ENCODE data around the gene BCL11A. TPM values are rescaled to one million over a fixed set of nuclear protein-coding genes. Genes with fewer than 3 reads are reported as not detected.

BCL11A gene
- total RNA-seq, 3 donors from 2014 or later (not counting 1 experiment from before 2014, with no cell fraction given), result 2.6 to 3.5 (median 3.0) TPM

- peaks cover 0 to 50% of the 10 kb centered on the region in 2 donors for H3K27me3 Mint-ChIP-seq (ENCODE audit: low read depth in 2 of 2)
- TF ChIP-seq CTCF (IDR thresholded peaks at IDR 0.05), result no peak
- Histone ChIP-seq H3K4me1 (ENCODE audit: control insufficient read depth, insufficient read depth, low read length) (no peaks in the 10 kb centered on the region), H3K27me3 (ENCODE audit: control insufficient read depth, insufficient read depth, low read length) (no peaks in the 10 kb centered on the region), H3K27ac (ENCODE audit: low read length) (no peak overlapping the region), H3K9me3 (ENCODE audit: control insufficient read depth, insufficient read depth, low read length) (no peaks in the 10 kb centered on the region), H3K36me3 (ENCODE audit: control insufficient read depth, insufficient read depth, low read length) (no peaks in the 10 kb centered on the region), H3K4me3 (ENCODE audit: low read length) (no peak overlapping the region)
- ATAC-seq, result no peak
- H3K36me3 Mint-ChIP-seq, result no peaks in the 10 kb centered on the region
- H3K9me3 Mint-ChIP-seq, result no peaks in the 10 kb centered on the region
- WGBS (ENCODE audit: insufficient coverage), result 98% methylated on average over 3 of the region's 3 CpGs
- DNase-seq, result no peak
- intact Hi-C loops (cut with micrococcal nuclease), result no loop called here
- H3K27ac Mint-ChIP-seq, result no peak overlapping the region
- H3K4me3 Mint-ChIP-seq, result no peak overlapping the region
- no peaks in the 10 kb centered on the region for H3K4me1 Mint-ChIP-seq
Measured at GRCh38 chr2:60598271-60598670, 44.8 kb upstream of the BCL11A start.

- no peak overlapping the region for H3K4me3 Mint-ChIP-seq
- Histone ChIP-seq H3K27ac (ENCODE audit: low read length) (no peak overlapping the region), H3K27me3 (ENCODE audit: control insufficient read depth, insufficient read depth, low read length) (no peaks in the 10 kb centered on the region), H3K36me3 (ENCODE audit: control insufficient read depth, insufficient read depth, low read length) (no peaks in the 10 kb centered on the region), H3K9me3 (ENCODE audit: control insufficient read depth, insufficient read depth, low read length) (no peaks in the 10 kb centered on the region), H3K4me1 (ENCODE audit: control insufficient read depth, insufficient read depth, low read length) (no peaks in the 10 kb centered on the region), H3K4me3 (ENCODE audit: low read length) (no peak overlapping the region)
- WGBS (ENCODE audit: insufficient coverage), result 86% methylated on average over 2 of the region's 2 CpGs
- no peak for ATAC-seq
- TF ChIP-seq CTCF (IDR thresholded peaks at IDR 0.05), result no peak
- no peaks in the 10 kb centered on the region for H3K9me3 Mint-ChIP-seq
- H3K27ac Mint-ChIP-seq, result no peak overlapping the region
- DNase-seq, result no peak
- no peaks in the 10 kb centered on the region for H3K4me1 Mint-ChIP-seq
- intact Hi-C loops (cut with micrococcal nuclease), result no loop called here
- peaks cover 0 to 45% of the 10 kb centered on the region in 2 donors for H3K27me3 Mint-ChIP-seq (ENCODE audit: low read depth in 2 of 2)
- H3K36me3 Mint-ChIP-seq, result peaks cover 1% of the 10 kb centered on the region
Measured at GRCh38 chr2:60597346-60597745, 43.9 kb upstream of the BCL11A start.

- no peak for DNase-seq
- ATAC-seq, result no peak
- Mint-ChIP-seq H3K27ac (no peak overlapping the region), H3K4me1 (no peaks in the 10 kb centered on the region), H3K27me3 (ENCODE audit: low read depth in 2 of 2) (peaks cover 6 to 47% of the 10 kb centered on the region in 2 donors), H3K4me3 (no peak overlapping the region), H3K36me3 (peaks cover 9% of the 10 kb centered on the region), H3K9me3 (peaks cover 3 to 5% of the 10 kb centered on the region in 2 donors)
- Histone ChIP-seq H3K27ac (ENCODE audit: low read length) (no peak overlapping the region), H3K27me3 (ENCODE audit: control insufficient read depth, insufficient read depth, low read length) (no peaks in the 10 kb centered on the region), H3K36me3 (ENCODE audit: control insufficient read depth, insufficient read depth, low read length) (no peaks in the 10 kb centered on the region), H3K4me1 (ENCODE audit: control insufficient read depth, insufficient read depth, low read length) (no peaks in the 10 kb centered on the region), H3K4me3 (ENCODE audit: low read length) (no peak overlapping the region), H3K9me3 (ENCODE audit: control insufficient read depth, insufficient read depth, low read length) (no peaks in the 10 kb centered on the region)
- whole genome bisulfite sequencing (ENCODE audit: insufficient coverage), result 56% methylated on average over 2 of the region's 2 CpGs
- TF ChIP-seq CTCF (IDR thresholded peaks at IDR 0.05), result no peak
- intact Hi-C loops (cut with micrococcal nuclease), result no loop called here
Measured at GRCh38 chr2:60596411-60596810, 43.0 kb upstream of the BCL11A start.

- Mint-ChIP-seq H3K4me3 (no peak overlapping the region), H3K36me3 (peaks cover 9% of the 10 kb centered on the region), H3K27ac (no peak overlapping the region), H3K4me1 (no peaks in the 10 kb centered on the region), H3K9me3 (peaks cover 3 to 5% of the 10 kb centered on the region in 2 donors), H3K27me3 (ENCODE audit: low read depth in 2 of 2) (peaks cover 6 to 51% of the 10 kb centered on the region in 2 donors)
- no peaks in the 10 kb centered on the region for H3K9me3 ChIP-seq (ENCODE audit: control insufficient read depth, insufficient read depth, low read length)
- H3K4me1 ChIP-seq (ENCODE audit: control insufficient read depth, insufficient read depth, low read length), result no peaks in the 10 kb centered on the region
- DNase-seq (no peak), ATAC-seq (no peak)
- H3K27me3 ChIP-seq (ENCODE audit: control insufficient read depth, insufficient read depth, low read length), result no peaks in the 10 kb centered on the region
- intact Hi-C loops (cut with micrococcal nuclease), result no loop called here
- no peaks in the 10 kb centered on the region for H3K36me3 ChIP-seq (ENCODE audit: control insufficient read depth, insufficient read depth, low read length)
- 86% methylated on average over 4 of the region's 4 CpGs for WGBS (ENCODE audit: insufficient coverage)
- H3K27ac ChIP-seq (ENCODE audit: low read length), result no peak overlapping the region
- no peak overlapping the region for H3K4me3 ChIP-seq (ENCODE audit: low read length)
- no peak for TF ChIP-seq CTCF (IDR thresholded peaks at IDR 0.05)
Measured at GRCh38 chr2:60595953-60596352, 42.5 kb upstream of the BCL11A start.
